Measurements from ENCODE around the gene SGCE.

- TF ChIP-seq CTCF (IDR thresholded peaks at IDR 0.05): no peak
- no peak for TF ChIP-seq POLR2A (IDR thresholded peaks at IDR 0.05)
Observed at GRCh38 chr7:94671444-94672235, 15.7 kb upstream of the SGCE start.
